K562 (cell line): ENCODE data around the gene RSPH6A. TPM values are rescaled to one million over a fixed set of nuclear protein-coding genes. Genes with fewer than 3 reads are reported as not detected.

ENCODE experiments used
- BHLHE40 ChIP-seq: IDR thresholded peaks from 2 replicates; pipeline ENCODE4 v1.6.1; 2011; ENCODE audit warnings: low read length, improper control_type of control experiment
- C11orf30 ChIP-seq: fragments of 450-650 bp; IDR thresholded peaks from 2 replicates; pipeline ENCODE4 v1.6.1; 2016; ENCODE audit warnings: low read depth, mild to moderate bottlenecking
- CBX1 ChIP-seq: sonication (generic); IDR thresholded peaks from 2 replicates; pipeline ENCODE4 v1.6.1; 2016; ENCODE audit warnings: antibody characterized with exemption, low read depth, mild to moderate bottlenecking
- E4F1 ChIP-seq: fragments of 250-450 bp; sonication (Bioruptor Pico); IDR thresholded peaks from 2 replicates; pipeline ENCODE4 v1.5.0; 2021; ENCODE audit warnings: mild to moderate bottlenecking, borderline replicate concordance
- EP300 ChIP-seq: IDR thresholded peaks from 2 replicates; pipeline ENCODE4 v1.6.1; 2012; ENCODE audit warnings: low read length, improper control_type of control experiment
- EWSR1 ChIP-seq: fragments of 450-650 bp; IDR thresholded peaks from 2 replicates; pipeline ENCODE4 v1.6.1; 2018; ENCODE audit warnings: borderline replicate concordance, mild to moderate bottlenecking, low read depth, moderate library complexity; ENCODE audit not compliant: partially characterized antibody
- FOXP1 ChIP-seq: sonication (generic); formaldehyde crosslinking; IDR thresholded peaks from 2 replicates; pipeline ENCODE4 v1.8.0; 2022; ENCODE audit warnings: mild to moderate bottlenecking, missing genetic modification reagents
- HDAC2 ChIP-seq: fragments of 450-650 bp; IDR thresholded peaks from 2 replicates; pipeline ENCODE4 v1.6.1; 2016; ENCODE audit warnings: mild to moderate bottlenecking
- MLLT1 ChIP-seq, 2 experiments: fragments of 450-650 bp; IDR thresholded peaks; 2 replicates each; pipeline ENCODE4 v1.6.1; 2016
- MTA3 ChIP-seq: fragments of 450-650 bp; formaldehyde crosslinking; IDR thresholded peaks from 2 replicates; pipeline ENCODE4 v1.6.1; 2017; ENCODE audit warnings: mild to moderate bottlenecking, borderline replicate concordance
- NCOA2 ChIP-seq, 2 experiments: fragments of 450-650 bp; IDR thresholded peaks; 2 replicates each; pipeline ENCODE4 v1.6.1; 2018; ENCODE audit warnings: mild to moderate bottlenecking in 2 of 2, moderate library complexity in 1 of 2; ENCODE audit not compliant: partially characterized antibody in 2 of 2
- NFIX ChIP-seq: fragments of 250-450 bp; sonication (Bioruptor Pico); IDR thresholded peaks from 2 replicates; pipeline ENCODE4 v1.4.0; 2020; ENCODE audit warnings: low read depth, mild to moderate bottlenecking, moderate library complexity
- RAD51 ChIP-seq: fragments of 450-650 bp; IDR thresholded peaks from 2 replicates; pipeline ENCODE4 v1.7.1; 2016; ENCODE audit warnings: low read depth, mild to moderate bottlenecking, borderline replicate concordance
- SOX6 ChIP-seq: fragments of 450-650 bp; IDR thresholded peaks from 2 replicates; pipeline ENCODE4 v1.6.1; 2014; ENCODE audit warnings: mild to moderate bottlenecking
- SREBF1 ChIP-seq: fragments of 150-350 bp; IDR thresholded peaks from 2 replicates; pipeline ENCODE4 v1.6.1; 2014; ENCODE audit warnings: antibody characterized with exemption, low read depth, low read length, borderline replicate concordance
- SRSF1 ChIP-seq: fragments of 200-400 bp; formaldehyde crosslinking; IDR thresholded peaks from 2 replicates; pipeline ENCODE4 v1.6.1; 2017; ENCODE audit warnings: mild to moderate bottlenecking, low read depth, low read length, moderate library complexity
- TBL1XR1 ChIP-seq, 2 experiments: IDR thresholded peaks; 2 replicates each; pipeline ENCODE4 v1.6.1; 2012; ENCODE audit warnings: improper control_type of control experiment in 2 of 2, low read length in 2 of 2, mild to moderate bottlenecking in 1 of 2
- TEAD1 ChIP-seq, 2 experiments: fragments of 450-650 bp in 1 of 2; sonication (generic) in 1 of 2; formaldehyde crosslinking; IDR thresholded peaks; 2 replicates each; pipeline versions ENCODE4 v1.4.0 to v1.8.0; 2020 to 2022; ENCODE audit warnings: mild to moderate bottlenecking in 2 of 2, missing genetic modification reagents in 1 of 2
- XRCC4 ChIP-seq: IDR thresholded peaks from one replicate; pipeline ENCODE4 v1.6.1; 2011; ENCODE audit not compliant: insufficient read depth, insufficient read length; ENCODE audit errors: extremely low read depth
- ZBTB8A ChIP-seq: fragments of 450-650 bp; IDR thresholded peaks from 2 replicates; pipeline ENCODE4 v1.6.1; 2018; ENCODE audit warnings: mild to moderate bottlenecking, moderate library complexity; ENCODE audit not compliant: partially characterized antibody
- ZFP36 ChIP-seq: fragments of 150-350 bp; IDR thresholded peaks from 2 replicates; pipeline ENCODE4 v1.6.1; 2018; ENCODE audit warnings: low read length, low read depth; ENCODE audit not compliant: partially characterized antibody
- polyA plus RNA-seq, 8 experiments: library from polyadenylated mRNA; depleted of rRNA in 4 of 8; stranded (reverse) in 5 of 8; unstranded in 3 of 8; fragments of >200 nt; fragmentation: Nextera tagmentation in 2 of 8; fragmentation: Illumina TruSeq in 1 of 8; extraction: Ambion mirVana in 2 of 8; extraction: Trizol in 1 of 8; gene quantifications; 2 replicates each; pipeline versions ENCODE4 v1.2.1 to v1.2.3, GENCODE V29; 2011 to 2014; ENCODE audit warnings: inconsistent platforms in 1 of 8, missing spikeins in 1 of 8
- total RNA-seq, 7 experiments: library from RNA; depleted of rRNA in 6 of 7; stranded (reverse); fragments of >200 nt in 6 of 7; fragmentation: Illumina TruSeq in 2 of 7; extraction: Trizol in 2 of 7; gene quantifications; 2 replicates each; pipeline versions ENCODE4 v1.2.1 to v1.2.3, GENCODE V29; 2011 to 2021; ENCODE audit warnings: low replicate concordance in 1 of 7
- TF ChIP-seq, protein P1 (sequence below): sonication (generic); formaldehyde crosslinking; IDR thresholded peaks from 2 replicates; pipeline ENCODE4 v1.8.1; 2023; ENCODE audit warnings: mild to moderate bottlenecking, missing genetic modification reagents

RSPH6A gene
- total and polyA plus RNA-seq, 9 of the 15 experiments (the other 6 are each of a cell fraction or from before 2014, with no cell fraction given) = 0.03 to 0.15 (median 0.07) TPM; not detected in 5

DNA sequence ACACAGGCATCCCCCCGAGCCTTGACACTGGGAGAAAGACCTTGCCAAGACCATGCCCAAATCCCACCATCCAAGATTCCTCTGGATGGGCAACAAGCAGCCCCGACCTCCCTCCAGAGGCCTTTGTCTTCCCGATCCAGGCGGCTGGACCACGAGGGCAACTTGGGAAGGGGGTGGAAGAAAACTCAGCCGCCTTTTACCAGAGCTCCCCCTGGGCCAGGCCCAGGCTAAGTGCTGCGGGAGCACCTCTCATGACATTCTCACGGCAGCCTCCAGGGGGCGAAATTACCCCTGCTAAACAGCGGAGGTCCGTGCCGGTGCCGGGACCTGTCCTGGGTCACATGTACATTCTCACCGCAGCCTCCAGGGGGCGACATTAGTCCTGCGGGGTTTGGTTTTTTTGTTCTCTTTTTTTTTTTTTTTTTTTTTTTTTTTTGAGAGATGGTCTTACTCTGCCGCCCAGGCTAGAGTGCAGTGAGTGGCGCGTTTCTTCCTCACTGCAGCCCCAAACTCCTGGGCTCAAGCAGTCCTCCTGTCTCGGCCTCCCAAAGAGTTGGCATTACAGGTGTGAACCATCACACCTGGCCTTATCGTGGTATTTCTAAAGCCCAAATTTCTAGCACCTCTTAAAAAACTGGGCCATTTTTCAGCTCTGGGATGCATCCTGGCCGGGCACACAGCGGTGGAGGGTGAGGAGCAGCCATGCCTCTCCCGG, 2.1 kb upstream of the RSPH6A start (continued):
- TF ChIP-seq EWSR1 (no peak), SRSF1 (no peak), RAD51 (peak; percentile 61; the same call in 1 of the 2 replicates), BHLHE40 (peak; percentile 83), TEAD1 (CRISPR knock-in tag; IDR thresholded peaks at IDR 0.05) (peak in 1 of 2 experiments; percentile 58; a peak in 1 of 4 replicates), FOXP1 (CRISPR knock-in tag) (no peak), CBX1 (no peak; the same call in 1 of the 2 replicates), XRCC4 (no peak), ZFP36 (no peak), EP300 (peak; percentile 35; the same call in 1 of the 2 replicates), E4F1 (CRISPR knock-in tag) (no peak), SREBF1 (peak; percentile 62; the same call in 1 of the 2 replicates), ZBTB8A (no peak), HDAC2 (0 out of 2 replicates have a peak, but pooled peaks have one; percentile 25), C11orf30 (no peak), MLLT1 (IDR thresholded peaks at IDR 0.05) (peak; percentile 85 to 86), NCOA2 (IDR thresholded peaks at IDR 0.05; ENCODE audit: partially characterized antibody in 2 of 2) (no peak), SOX6 (peak; percentile 56; the same call in 1 of the 2 replicates), TBL1XR1 (IDR thresholded peaks at IDR 0.05; ENCODE audit: low read length in 2 of 2) (peak in 1 of 2 experiments; percentile 16; a peak in 1 of 4 replicates), MTA3 (0 out of 2 replicates have a peak, but pooled peaks have one; percentile 25), NFIX (CRISPR knock-in tag) (no peak)
- TF ChIP-seq, protein P1, sequence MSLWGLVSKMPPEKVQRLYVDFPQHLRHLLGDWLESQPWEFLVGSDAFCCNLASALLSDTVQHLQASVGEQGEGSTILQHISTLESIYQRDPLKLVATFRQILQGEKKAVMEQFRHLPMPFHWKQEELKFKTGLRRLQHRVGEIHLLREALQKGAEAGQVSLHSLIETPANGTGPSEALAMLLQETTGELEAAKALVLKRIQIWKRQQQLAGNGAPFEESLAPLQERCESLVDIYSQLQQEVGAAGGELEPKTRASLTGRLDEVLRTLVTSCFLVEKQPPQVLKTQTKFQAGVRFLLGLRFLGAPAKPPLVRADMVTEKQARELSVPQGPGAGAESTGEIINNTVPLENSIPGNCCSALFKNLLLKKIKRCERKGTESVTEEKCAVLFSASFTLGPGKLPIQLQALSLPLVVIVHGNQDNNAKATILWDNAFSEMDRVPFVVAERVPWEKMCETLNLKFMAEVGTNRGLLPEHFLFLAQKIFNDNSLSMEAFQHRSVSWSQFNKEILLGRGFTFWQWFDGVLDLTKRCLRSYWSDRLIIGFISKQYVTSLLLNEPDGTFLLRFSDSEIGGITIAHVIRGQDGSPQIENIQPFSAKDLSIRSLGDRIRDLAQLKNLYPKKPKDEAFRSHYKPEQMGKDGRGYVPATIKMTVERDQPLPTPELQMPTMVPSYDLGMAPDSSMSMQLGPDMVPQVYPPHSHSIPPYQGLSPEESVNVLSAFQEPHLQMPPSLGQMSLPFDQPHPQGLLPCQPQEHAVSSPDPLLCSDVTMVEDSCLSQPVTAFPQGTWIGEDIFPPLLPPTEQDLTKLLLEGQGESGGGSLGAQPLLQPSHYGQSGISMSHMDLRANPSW = no peak
